Measurements from ENCODE around the gene GNB1L.

- TF ChIP-seq CTCF (IDR thresholded peaks at IDR 0.05) (no peak), POLR2A (IDR thresholded peaks at IDR 0.05) (no peak)
Measured at GRCh38 chr22:19793661-19794310, 60.9 kb downstream of the GNB1L start.
